ENCODE results near the gene BOLL. TPM values are rescaled to one million over a fixed set of nuclear protein-coding genes. Genes with fewer than 3 reads are reported as not detected.
"Not testable (repeated sequence)": the region's sequence is repeated elsewhere in the genome, so short reads cannot be mapped to it uniquely, and the experiment has no call there.

Gene BOLL
- total RNA-seq, 1 donor from 2014 or later: not detected

- Histone ChIP-seq H3K27me3 (no peaks in the 10 kb centered on the region), H3K27ac (no peak overlapping the region), H3K4me3 (no peak overlapping the region), H3K36me3 (peaks cover 3% of the 10 kb centered on the region), H3K9me3 (no peaks in the 10 kb centered on the region), H3K4me1 (peaks cover 10% of the 10 kb centered on the region)
- intact Hi-C loops (cut with DNase I): no loop called here
- no peak for TF ChIP-seq CTCF (IDR thresholded peaks at IDR 0.05)
- DNase-seq (no peak), ATAC-seq (no peak)
Observed at GRCh38 chr2:197713271-197713670, 71.8 kb downstream of the BOLL start.

GRCh38 chr2:197711578-197711977, 73.5 kb downstream of the BOLL start:
- no peaks in the 10 kb centered on the region for H3K27me3 ChIP-seq
- H3K9me3 ChIP-seq: no peaks in the 10 kb centered on the region
- no peak for TF ChIP-seq CTCF (IDR thresholded peaks at IDR 0.05)
- H3K4me1 ChIP-seq: peaks cover 27% of the 10 kb centered on the region
- no peak for ATAC-seq
- DNase-seq: no peak
- intact Hi-C loops (cut with DNase I): no loop called here
- peaks cover 3% of the 10 kb centered on the region for H3K36me3 ChIP-seq
- H3K27ac ChIP-seq: no peak overlapping the region
- no peak overlapping the region for H3K4me3 ChIP-seq

GRCh38 chr2:197710424-197711042, 74.6 kb downstream of the BOLL start:
- ATAC-seq (no peak), DNase-seq (no peak)
- peaks cover 3% of the 10 kb centered on the region for H3K36me3 ChIP-seq
- no peak overlapping the region for H3K27ac ChIP-seq
- H3K27me3 ChIP-seq: no peaks in the 10 kb centered on the region
- no peaks in the 10 kb centered on the region for H3K9me3 ChIP-seq
- H3K4me1 ChIP-seq: peaks cover 33% of the 10 kb centered on the region
- no peak for TF ChIP-seq CTCF (IDR thresholded peaks at IDR 0.05)
- H3K4me3 ChIP-seq: no peak overlapping the region
- intact Hi-C loops (cut with DNase I): no loop called here

GRCh38 chr2:197709140-197709539, 76.0 kb downstream of the BOLL start:
- H3K4me3 ChIP-seq; intact Hi-C loops (cut with DNase I); H3K27me3 ChIP-seq; H3K36me3 ChIP-seq; H3K27ac ChIP-seq; ATAC-seq; H3K9me3 ChIP-seq; DNase-seq: not testable (repeated sequence)
- H3K4me1 ChIP-seq: peaks cover 39% of the 10 kb centered on the region

GRCh38 chr2:197708331-197708730, 76.8 kb downstream of the BOLL start:
- ATAC-seq (no peak), DNase-seq (no peak)
- Histone ChIP-seq H3K36me3 (peaks cover 3% of the 10 kb centered on the region), H3K9me3 (no peaks in the 10 kb centered on the region), H3K27me3 (no peaks in the 10 kb centered on the region), H3K4me1 (peaks cover 39% of the 10 kb centered on the region), H3K27ac (no peak overlapping the region), H3K4me3 (no peak overlapping the region)
- TF ChIP-seq CTCF (IDR thresholded peaks at IDR 0.05): no peak
- intact Hi-C loops (cut with DNase I): no loop called here

- H3K36me3 ChIP-seq: peaks cover 3% of the 10 kb centered on the region
- no peaks in the 10 kb centered on the region for H3K9me3 ChIP-seq
- DNase-seq (no peak), ATAC-seq (no peak)
- TF ChIP-seq CTCF (IDR thresholded peaks at IDR 0.05): peak; percentile 81
- H3K4me1 ChIP-seq: peaks cover 39% of the 10 kb centered on the region
- H3K4me3 ChIP-seq: peak overlapping the region; percentile 91
- intact Hi-C loops (cut with DNase I): no loop called here
- no peaks in the 10 kb centered on the region for H3K27me3 ChIP-seq
- H3K27ac ChIP-seq: no peak overlapping the region
Observed at GRCh38 chr2:197707316-197708213, 77.6 kb downstream of the BOLL start.

Measured in upper lobe of right lung (tissue), 1 donor.